GM12872 (cell line): ENCODE measurements around the gene MGP.

Experiments used
- TF ChIP-seq, protein P1 (sequence below): IDR thresholded peaks from 3 replicates; pipeline ENCODE4 v1.5.1; 2011; ENCODE audit warnings: low read depth, mild to moderate bottlenecking, low read length, moderate library complexity; ENCODE audit not compliant: insufficient read depth

MGP gene

GRCh38 chr12:14886271-14886670, 617 bp upstream of the MGP start:
- TF ChIP-seq, protein P1, sequence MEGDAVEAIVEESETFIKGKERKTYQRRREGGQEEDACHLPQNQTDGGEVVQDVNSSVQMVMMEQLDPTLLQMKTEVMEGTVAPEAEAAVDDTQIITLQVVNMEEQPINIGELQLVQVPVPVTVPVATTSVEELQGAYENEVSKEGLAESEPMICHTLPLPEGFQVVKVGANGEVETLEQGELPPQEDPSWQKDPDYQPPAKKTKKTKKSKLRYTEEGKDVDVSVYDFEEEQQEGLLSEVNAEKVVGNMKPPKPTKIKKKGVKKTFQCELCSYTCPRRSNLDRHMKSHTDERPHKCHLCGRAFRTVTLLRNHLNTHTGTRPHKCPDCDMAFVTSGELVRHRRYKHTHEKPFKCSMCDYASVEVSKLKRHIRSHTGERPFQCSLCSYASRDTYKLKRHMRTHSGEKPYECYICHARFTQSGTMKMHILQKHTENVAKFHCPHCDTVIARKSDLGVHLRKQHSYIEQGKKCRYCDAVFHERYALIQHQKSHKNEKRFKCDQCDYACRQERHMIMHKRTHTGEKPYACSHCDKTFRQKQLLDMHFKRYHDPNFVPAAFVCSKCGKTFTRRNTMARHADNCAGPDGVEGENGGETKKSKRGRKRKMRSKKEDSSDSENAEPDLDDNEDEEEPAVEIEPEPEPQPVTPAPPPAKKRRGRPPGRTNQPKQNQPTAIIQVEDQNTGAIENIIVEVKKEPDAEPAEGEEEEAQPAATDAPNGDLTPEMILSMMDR: no peak

DNA sequence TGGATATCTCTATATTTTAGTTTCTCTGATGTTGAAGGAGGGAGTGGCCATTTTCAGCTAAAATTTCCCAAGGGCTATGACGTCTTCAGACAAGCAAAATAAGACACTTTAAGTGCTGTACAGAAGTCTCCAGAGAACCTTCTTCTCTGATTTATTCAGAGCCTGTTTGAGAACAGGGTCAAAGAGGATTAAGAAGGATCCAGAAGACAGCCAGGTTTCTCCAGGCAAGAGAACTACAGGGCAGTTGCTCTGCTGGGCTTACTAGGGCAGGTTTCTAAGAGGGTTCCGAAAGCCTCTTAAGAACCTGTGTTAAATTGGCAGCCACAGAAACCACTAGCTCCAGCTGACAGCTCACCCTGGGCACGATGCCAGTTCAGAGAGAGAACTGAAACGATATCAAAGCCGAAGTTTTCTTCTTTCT, 1.2 kb downstream of the MGP start:
- TF ChIP-seq, protein P1: no peak

DNA sequence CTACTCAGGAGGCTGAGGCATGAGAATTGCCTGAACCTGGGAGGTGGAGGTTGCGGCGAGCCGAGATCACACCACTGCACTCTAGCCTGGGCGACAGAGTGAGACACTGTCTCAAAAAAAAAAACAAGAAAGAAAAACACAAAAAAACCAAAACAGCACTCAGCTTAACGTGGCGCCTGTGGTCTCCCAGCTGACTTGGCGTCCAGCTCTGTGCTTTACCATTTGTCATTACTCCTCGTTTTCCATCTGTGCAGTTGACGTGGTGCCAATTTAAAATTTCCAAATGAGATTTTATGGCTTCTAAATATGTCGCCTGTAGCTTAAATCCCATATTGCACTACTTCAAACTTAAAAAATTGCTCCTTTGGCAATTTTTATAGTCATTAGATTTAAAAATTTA, 2.0 kb downstream of the MGP start:
- TF ChIP-seq, protein P1: no peak

GRCh38 chr12:14880890-14881453, 4.7 kb downstream of the MGP start:
- TF ChIP-seq, protein P1: no peak

DNA sequence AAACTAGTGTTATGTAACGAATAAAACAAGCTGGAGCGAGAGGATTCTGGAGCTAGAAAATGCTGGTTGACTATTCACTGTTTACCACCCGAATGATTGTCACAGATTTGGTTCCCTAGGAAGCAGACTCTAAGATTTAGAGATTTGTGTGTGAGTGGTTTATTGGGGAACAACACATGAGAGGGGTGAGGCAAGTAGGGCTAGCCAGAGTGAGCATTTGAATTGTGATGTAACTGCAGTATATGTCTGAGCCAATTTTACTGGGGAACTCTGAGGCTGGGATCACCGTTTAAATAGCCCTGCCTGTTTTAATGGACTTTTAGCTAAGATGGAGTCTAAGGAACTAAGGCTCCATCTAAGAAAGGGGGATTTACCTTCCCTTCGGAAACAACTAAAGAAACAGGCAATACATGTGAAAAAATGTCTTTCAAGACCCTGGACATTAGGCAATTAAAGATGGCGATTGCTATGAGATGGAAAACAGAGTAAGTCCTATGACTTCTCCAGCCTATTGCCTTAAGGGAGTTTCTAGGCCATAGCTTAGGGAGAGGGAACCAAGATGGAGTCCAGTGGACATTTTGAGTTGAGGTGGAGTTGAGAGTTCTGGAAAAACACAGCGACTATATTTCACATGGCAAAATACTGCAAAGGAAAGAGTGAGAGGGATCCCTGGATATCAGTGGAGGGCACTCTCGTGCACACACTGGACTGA, 6.3 kb downstream of the MGP start:
- TF ChIP-seq, protein P1: no peak

DNA sequence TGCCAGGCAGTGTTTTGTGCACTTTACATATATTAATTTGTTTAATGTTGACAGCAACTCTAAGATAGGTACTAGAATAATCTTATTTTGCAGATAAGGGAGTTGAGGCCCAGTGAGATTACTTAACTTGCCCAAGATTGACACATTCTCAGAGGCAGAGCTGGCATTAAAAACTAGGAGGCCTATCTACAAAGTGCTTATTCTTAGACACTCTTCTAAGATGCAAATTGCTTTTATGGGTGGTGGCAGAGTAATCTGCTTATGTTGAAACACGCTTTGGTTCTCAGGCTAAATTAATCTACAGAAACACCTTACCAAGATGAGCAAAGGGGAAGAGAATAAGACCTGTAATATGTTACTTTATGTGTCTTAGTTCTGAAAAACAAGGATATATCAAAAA, 7.2 kb downstream of the MGP start:
- TF ChIP-seq, protein P1: no peak

- TF ChIP-seq, protein P1: no peak
Measured at GRCh38 chr12:14876833-14877232, 8.8 kb downstream of the MGP start.
